Hematopoietic multipotent progenitor cell treated with erythropoietin and hydrocortisone succinate and interleukin-3 and kit ligand, for 17 days (in vitro differentiated cells): ENCODE results near the gene SF3A1.
"Not testable (repeated sequence)": the region's sequence is repeated elsewhere in the genome, so short reads cannot be mapped to it uniquely, and the experiment has no call there.

Experiments
- DNase-seq: peaks from one replicate; pipeline ENCODE4 v3.0.0-alpha.2; 2015; ENCODE audit warnings: low spot score

The SF3A1 gene

GRCh38 chr22:30351226-30351625 lies 5.5 kb downstream of the SF3A1 start:
- DNase-seq, result no peak

- no peak for DNase-seq
Measured at GRCh38 chr22:30348809-30349208, 7.9 kb downstream of the SF3A1 start.

- no peak for DNase-seq
Measured at GRCh38 chr22:30348404-30348803, 8.3 kb downstream of the SF3A1 start.

GRCh38 chr22:30347255-30347892 lies 9.3 kb downstream of the SF3A1 start:
- no peak for DNase-seq

GRCh38 chr22:30344447-30345200 lies 12.1 kb downstream of the SF3A1 start:
- no peak for DNase-seq

GRCh38 chr22:30340911-30341685 lies 15.6 kb downstream of the SF3A1 start:
- no peak for DNase-seq

GRCh38 chr22:30338802-30339201 lies 17.9 kb downstream of the SF3A1 start:
- DNase-seq, result no peak

- DNase-seq, result not testable (repeated sequence)
Measured at GRCh38 chr22:30338341-30338740, 18.4 kb downstream of the SF3A1 start.

GRCh38 chr22:30337461-30337778 lies 19.3 kb downstream of the SF3A1 start:
- no peak for DNase-seq

GRCh38 chr22:30336752-30337460 lies 19.8 kb downstream of the SF3A1 start:
- DNase-seq, result no peak

GRCh38 chr22:30335236-30335635 lies 21.5 kb downstream of the SF3A1 start:
- no peak for DNase-seq

GRCh38 chr22:30334646-30335045 lies 22.0 kb downstream of the SF3A1 start:
- DNase-seq, result no peak

GRCh38 chr22:30333707-30334087 lies 23.0 kb downstream of the SF3A1 start:
- no peak for DNase-seq

- DNase-seq, result no peak
Measured at GRCh38 chr22:30332994-30333706, 23.5 kb downstream of the SF3A1 start.

- no peak for DNase-seq
Measured at GRCh38 chr22:30332551-30332950, 24.1 kb downstream of the SF3A1 start.

- no peak for DNase-seq
Measured at GRCh38 chr22:30328466-30329049, 28.1 kb downstream of the SF3A1 start.

- DNase-seq, result no peak
Measured at GRCh38 chr22:30327864-30328345, 28.8 kb downstream of the SF3A1 start.

GRCh38 chr22:30326706-30327362 lies 29.9 kb downstream of the SF3A1 start, which contains the start of gene TBC1D10A:
TSS of gene TBC1D10A (minus strand) at chr22:30326941. CDS start at chr22:30326881, 60 bp downstream.
- DNase-seq, result peak; percentile 94

- DNase-seq, result no peak
Measured at GRCh38 chr22:30326255-30326705, 30.4 kb downstream of the SF3A1 start.

- no peak for DNase-seq
Measured at GRCh38 chr22:30325724-30326254, 30.9 kb downstream of the SF3A1 start.
